Tibial nerve (tissue), 3 donors: ENCODE results near the gene CD274.

Source experiments
- CTCF ChIP-seq, 5 experiments: fragments of 200-600 bp in 3 of 5; fragments of 450-650 bp in 2 of 5; sonication (generic) in 3 of 5; IDR thresholded peaks; one replicate each; pipeline ENCODE4 v1.5.1; 2016 to 2019; ENCODE audit warnings: antibody characterized with exemption in 5 of 5, mild to moderate bottlenecking in 3 of 5, moderate library complexity in 2 of 5
- POLR2A ChIP-seq, 2 donors: fragments of 450-650 bp; IDR thresholded peaks; one replicate each; pipeline ENCODE4 v1.6.1; 2017; ENCODE audit warnings: antibody characterized with exemption in 2 of 2, mild to moderate bottlenecking in 2 of 2, moderate library complexity in 2 of 2

- no peak for TF ChIP-seq CTCF (IDR thresholded peaks at IDR 0.05)
- no peak for TF ChIP-seq POLR2A (IDR thresholded peaks at IDR 0.05)
Measured at GRCh38 chr9:5416953-5417352, 33.4 kb upstream of the CD274 start.
